ENCODE data around the gene ZNF613.

- TF ChIP-seq, protein P1, sequence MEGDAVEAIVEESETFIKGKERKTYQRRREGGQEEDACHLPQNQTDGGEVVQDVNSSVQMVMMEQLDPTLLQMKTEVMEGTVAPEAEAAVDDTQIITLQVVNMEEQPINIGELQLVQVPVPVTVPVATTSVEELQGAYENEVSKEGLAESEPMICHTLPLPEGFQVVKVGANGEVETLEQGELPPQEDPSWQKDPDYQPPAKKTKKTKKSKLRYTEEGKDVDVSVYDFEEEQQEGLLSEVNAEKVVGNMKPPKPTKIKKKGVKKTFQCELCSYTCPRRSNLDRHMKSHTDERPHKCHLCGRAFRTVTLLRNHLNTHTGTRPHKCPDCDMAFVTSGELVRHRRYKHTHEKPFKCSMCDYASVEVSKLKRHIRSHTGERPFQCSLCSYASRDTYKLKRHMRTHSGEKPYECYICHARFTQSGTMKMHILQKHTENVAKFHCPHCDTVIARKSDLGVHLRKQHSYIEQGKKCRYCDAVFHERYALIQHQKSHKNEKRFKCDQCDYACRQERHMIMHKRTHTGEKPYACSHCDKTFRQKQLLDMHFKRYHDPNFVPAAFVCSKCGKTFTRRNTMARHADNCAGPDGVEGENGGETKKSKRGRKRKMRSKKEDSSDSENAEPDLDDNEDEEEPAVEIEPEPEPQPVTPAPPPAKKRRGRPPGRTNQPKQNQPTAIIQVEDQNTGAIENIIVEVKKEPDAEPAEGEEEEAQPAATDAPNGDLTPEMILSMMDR (IDR thresholded peaks at IDR 0.05; ENCODE audit: borderline replicate concordance, extremely low read depth, low read length, poor library complexity, severe bottlenecking) = no peak
- TF ChIP-seq EZH2 (IDR thresholded peaks at IDR 0.05; ENCODE audit: borderline replicate concordance, low read depth, low read length, severe bottlenecking) = no peak
Observed at GRCh38 chr19:51986309-51987291, 59.3 kb downstream of the ZNF613 start, which contains the start of gene ZNF350.
